Activated CD4-positive, CD25-positive, alpha-beta regulatory T cell treated with anti-CD3 and anti-CD28 coated beads, Interleukin-2, amount 50 U/mL, for 24 hours (primary cell): ENCODE data around the gene SLX4.

Experiments used
- ATAC-seq, 2 donors: fragments of 150-1000 bp; cut with Tn5 transposase; one replicate each; pipeline ENCODE4 v1.10.0; 2021; ENCODE audit warnings: mild to moderate bottlenecking in 1 of 2, moderate library complexity in 1 of 2

The SLX4 gene

DNA sequence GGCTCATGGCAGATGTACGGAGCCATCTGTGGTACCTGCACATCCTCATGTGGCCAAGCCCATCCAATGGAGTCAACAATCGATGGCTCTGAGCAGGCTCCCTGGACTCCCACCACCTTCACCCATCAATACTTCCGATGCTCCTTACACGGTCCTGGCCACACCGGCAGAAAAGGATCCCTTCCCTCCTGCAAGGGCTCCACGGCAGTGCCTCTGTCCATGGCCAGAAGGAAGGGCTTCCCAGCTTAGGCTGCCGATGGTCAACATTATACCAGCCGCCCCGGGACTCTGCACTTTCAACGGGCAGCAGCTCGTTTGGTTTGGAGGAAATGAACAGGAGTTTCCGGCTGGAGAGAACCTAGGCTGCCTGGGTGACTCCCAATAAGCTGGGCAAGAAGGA is 13.2 kb downstream of the SLX4 start:
- ATAC-seq: no peak

DNA sequence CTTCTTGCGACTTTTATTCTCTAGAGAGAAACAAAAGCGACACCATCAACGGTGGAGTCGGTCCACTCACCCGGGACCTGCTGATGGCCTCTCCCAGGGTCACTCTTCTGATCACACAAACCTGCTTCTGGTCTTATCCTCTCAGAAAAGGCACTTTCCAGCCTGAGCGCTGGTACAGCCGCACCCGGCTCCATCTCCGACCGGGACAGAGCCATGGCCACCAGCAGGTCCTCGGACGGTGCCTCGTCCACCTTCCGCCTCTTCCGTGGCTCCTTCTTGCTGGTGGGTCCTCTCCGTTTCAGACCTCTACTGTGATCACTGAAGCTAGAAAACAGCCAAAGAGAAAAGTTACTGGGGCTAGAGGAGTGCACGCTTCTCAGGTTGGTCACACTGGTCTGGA is 13.7 kb downstream of the SLX4 start:
- no peak for ATAC-seq

DNA sequence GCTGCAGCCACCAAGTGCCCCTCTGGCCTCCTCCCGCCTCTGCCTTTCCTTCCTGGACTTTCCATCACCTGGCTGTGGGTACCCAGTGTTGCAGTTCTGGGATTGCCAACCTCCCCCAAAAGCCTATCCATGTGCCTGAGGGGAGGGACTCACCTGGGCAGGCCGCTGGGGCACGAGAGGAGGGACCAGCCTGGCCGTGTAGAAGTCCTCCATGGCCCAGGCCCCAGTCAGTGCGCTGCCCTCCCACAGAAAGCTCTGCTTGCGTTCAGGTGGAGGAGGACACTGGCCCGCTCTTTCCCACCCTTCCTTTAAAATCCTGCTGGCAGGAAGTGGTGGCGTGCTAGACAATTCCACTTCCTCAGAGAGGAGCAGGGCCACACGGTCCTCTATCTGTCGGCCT is 14.2 kb downstream of the SLX4 start:
- no peak for ATAC-seq

DNA sequence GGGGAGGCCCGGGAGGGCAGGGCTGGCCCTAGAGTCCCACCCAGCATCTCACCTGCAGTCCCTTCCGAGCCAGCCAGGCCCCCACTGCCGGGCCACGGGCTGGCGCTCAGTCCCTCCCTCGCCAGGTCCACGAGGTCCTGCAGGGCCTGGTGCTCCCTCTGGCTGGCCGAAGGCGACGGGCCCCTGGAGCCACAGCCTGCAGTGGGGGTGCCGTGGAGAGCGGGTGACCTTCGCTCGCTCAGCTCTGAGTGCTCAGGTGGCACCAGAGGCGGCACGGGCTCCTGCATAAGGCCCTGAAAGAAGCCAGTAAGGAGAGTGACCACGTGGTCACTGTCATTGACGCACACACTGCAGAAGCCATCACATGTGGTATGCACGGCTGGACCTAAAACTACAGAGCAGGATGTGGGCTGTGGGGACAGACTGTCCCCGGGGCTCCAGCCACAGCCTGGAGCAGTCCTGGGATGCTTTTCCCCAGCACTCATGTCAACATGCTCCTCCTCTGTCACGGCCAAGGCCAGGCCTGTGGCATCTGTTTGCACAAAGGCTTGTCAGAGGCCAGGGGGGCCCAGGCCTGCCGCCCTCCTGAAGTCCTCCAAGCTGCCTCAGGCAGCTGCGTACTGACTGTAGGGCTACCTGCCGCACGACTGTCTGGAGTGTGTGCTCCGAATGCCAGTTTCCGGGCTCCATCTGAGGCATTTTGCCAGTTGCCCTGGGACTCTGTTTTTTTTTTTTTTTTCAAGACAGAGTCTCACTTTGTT is 15.1 kb downstream of the SLX4 start:
- no peak for ATAC-seq

DNA sequence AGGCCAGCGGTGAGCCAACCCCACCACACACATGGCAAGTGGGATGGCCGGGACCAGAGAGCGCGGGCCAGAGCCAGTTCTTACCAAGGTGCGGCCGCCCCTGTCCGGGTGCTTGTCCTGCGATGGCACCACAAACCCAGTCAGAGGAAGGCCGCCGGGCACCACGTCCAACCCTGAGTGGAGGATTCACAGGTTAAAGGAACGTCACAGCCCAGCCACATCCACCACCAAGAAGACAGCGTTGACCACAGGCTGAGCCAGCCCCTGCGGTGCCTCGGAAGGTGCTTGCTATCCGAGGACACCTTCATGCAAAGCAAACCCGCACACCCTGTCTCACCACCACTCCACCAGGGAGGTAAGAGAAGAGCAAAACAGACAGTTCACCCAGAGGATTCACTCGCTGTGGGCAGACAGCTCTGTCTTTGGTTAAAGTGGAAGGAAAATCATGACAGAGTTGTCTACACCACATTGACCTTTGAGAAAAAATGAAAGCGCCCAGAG is 15.8 kb downstream of the SLX4 start:
- ATAC-seq: no peak

DNA sequence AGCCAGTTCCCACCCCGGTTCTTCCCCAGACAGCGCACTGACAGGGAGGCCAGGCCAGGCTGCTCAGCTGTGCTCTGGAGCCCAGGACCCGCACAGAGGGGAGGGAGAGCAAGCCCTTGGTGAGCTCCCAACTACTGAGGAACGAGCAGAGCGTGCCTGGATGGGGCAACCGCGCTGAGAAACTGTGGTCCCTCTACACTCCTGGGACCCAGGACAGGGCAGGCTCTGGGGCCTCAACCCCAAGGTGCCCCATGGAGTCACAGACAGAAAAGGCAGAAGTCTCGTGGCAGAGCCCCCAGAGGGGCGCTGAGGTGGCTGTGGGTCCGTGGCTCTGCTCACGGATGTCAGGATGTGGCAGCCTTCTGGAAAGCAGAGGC is 16.3 kb downstream of the SLX4 start:
- no peak for ATAC-seq

DNA sequence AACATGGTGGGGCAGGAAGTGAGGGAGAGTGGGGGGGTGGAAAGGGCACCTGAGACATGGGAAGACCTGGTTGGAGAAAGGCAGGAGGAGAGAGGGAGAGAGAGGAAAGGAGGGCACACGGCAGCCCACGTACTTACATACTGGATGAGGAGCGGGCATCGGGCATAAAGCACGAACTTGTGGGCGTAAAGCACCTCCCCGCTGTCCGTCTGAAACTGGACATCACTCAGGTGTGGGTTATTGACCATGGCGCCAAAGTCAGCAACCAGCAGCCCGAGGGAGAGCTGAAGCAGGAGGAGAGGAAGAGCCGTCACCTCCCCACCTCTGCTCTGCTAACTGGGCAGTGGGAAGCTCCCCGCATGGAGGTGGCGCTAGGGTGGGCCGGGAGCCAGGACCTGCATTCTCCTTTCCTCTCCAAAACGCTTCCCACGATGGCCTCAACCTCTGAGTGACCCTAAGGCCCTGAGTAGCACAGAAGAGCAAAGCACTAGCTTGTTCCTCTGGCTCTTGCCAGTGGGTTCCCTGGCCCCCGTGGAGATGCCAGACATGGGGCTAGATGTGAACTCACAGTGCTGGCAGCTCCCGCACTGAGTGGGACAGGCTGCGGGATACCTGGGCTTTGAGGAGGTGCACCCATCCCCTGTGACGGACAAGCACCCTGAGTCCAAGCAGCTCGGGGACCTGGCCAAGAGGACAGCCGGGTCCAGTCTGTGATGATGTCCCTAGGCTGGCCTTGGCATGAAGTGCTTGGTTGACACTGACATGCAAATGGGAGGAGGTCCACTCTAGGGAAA is 16.9 kb downstream of the SLX4 start:
- ATAC-seq: no peak

DNA sequence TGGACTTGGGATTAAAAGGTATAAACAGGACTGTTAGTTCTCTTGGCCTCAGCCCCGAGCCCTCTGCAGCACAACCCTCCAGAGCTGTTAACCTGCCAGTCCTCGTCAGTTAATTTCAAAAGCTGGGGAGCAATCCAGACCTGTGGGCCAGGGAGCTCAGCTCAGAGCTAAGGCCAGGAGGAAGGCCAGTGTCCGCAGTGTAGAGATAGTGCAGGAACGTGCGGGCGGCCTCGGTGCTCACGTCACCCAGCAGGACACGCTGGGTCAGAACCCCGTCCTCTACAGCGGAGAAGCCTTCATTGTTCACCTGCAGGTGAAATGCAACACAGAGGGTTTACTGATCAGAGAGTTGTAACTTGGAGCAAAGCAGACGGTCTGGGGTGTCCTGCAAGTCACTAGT is 18.8 kb downstream of the SLX4 start:
- ATAC-seq: no peak

DNA sequence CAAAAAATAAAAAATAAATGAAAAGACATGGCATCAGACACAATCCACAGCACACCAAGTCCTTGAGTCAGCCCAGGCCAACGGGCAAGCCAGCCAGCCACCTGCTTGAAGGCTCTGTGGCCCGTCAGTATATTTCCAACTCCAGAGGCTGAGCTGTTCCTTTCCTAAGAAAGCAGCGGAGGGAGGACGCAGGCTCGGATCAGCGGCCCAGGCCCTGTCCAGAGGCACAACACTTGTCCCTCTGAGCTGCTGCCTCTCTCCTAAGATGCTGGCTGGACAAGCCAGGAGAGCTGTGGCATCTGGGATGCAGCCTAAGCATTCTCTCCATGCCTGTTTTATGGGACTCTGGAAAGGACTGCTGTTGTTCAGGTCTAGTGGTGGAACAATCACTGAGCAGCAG is 19.4 kb downstream of the SLX4 start:
- no peak for ATAC-seq

DNA sequence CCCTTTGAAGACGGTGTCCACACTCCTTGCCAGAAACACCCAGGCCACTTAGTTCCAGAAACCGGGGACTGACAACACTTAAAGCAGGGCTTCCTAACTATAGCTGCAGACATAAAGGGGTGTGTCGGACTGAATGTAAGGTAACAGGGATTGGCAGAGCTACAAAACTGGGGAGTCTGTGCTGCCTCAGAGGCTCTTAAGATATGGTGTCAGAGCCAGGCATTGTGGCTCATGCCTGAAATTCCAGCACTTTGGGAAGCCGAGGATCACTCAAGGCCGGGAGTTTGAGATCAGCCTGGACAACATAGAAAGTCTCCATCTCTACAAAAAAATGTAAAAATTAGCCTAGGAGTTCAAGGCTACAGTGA is 20.0 kb downstream of the SLX4 start:
- ATAC-seq: no peak

DNA sequence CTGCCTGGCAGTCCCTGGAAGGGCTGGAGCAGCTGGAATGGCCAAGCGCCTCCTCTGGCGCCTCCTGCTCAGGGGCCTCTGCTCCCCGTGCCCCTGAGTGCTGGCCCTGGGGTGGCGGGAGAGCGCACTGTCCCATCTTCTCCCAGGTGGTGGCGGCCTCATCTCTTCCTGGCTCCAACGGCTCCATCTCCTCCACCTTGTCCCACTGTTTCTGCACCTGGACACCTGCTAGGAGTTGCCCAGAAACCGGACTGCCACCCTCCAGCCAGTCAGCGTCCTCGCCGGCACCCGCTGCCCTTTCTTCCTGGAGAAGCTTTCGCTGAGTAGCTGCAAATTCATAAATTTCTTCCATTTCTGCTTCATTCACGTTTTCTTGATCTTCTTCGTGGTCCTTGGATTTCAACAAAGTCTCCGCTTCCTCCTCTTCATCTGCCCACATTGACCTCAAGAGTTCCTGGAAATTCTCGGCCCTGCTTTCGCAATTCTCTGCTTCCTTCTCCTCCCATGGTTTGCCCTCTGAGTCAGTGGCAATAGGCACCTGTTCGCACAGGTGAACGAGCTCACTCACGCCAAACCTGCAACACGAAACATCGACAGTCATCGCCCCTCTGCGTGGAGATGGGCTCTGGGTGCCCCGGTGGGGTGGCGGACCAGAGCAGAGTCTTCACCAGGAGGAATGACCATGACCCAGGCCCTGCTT is 20.5 kb downstream of the SLX4 start:
- no peak for ATAC-seq

DNA sequence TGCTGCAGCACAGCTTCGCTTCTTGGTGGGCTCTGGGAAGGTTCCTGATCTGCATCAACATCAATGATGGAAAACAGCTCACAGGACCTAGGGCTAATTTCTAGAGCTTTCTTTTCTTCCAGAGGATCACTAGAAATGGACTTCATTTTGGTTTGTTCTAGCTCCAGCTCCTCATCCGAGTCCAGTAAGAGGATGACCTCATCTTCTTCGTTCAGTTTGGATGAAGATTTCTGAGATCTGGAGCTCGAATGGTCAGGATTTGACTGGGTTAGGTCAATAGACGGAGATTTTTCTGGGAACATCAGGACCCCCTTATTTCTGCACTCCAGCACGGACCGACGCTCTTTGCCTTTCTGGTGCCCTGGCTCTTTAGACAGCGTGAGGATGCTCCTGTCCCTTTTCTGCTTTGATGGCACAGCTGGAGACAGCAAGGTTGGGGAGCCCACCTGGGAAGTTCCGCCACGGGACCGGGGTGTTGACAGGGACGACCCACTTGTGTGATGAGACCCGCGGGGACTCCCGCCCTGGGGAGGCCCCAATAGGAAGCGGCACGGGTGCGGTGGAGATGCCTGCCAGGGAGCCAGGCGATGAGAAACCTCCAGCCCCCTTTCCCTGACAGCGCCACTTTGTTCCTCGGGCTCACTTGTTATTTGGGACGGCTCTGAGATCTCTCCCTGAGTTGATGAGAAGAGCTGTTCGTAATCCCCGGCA is 21.3 kb downstream of the SLX4 start:
- no peak for ATAC-seq

DNA sequence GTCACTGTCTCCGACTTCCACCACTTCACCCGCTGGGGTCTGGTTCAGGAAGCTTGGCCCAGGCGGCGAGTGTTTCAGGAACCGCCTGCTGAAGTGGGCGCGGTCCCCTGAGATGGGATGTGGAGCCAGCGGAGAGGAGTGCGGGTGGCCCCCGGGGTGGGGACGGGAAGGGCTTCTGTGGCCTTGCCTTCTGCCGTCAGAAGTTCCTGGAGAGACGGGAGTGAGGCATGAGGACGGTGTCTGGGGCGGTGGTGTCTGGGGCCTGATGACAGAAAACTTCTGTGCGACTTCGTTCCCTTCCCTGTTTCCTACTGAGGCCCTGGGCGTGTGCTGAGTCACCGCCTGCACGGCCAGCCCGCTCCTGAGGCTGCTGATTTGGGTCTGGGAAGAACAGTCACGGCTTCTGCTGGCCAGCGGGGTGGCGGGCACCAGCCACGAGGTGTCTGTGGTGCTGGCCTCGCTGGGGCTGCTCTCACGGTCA is 21.9 kb downstream of the SLX4 start:
- ATAC-seq: no peak

DNA sequence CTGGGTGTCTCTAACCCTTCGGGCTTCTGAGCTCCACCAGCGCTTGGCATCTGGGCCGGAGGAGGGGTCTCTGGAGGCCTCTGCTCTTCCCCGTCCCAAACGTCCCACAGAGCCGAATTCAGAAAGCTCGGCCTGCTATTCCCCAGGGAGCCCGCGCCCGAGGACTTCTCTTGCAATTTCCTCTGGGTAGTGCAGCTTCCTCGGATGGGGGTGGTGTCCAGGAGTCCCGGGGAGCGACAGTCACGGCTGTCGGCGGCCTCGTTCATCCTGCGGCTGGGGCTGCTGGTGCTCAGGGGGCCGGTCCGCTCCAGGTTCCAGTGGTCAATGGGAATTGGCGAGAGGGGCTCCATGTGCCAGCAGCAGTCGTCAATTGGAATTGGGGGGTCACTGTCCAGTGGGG is 22.4 kb downstream of the SLX4 start:
- no peak for ATAC-seq

DNA sequence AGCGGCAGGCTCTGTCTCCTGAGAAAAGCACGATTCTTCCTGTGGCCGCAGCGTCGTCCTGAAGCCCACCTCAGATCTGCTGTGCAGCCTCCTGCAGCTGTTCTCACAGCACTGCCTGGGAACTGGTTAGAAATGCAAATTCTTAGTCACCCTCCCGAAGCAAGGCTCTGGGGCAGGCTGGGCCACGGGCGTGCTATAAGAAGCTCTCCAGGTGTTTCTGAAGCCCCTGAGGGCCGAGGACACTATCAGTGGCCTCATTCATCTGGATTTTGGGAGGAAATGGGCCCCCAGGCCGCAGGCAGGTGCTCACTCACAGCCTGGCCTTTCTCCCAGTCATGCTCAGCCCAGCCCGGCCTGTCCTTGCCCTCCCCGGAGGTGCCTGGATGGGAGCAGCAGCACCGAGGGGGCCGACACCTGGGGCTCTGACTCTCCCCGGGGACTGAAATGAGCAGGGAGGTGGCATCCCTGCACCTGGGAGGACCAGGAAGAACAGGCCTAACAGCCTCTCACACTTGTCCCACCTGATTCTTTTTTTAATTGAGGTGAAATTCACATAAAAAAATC is 23.8 kb downstream of the SLX4 start:
- ATAC-seq: no peak

DNA sequence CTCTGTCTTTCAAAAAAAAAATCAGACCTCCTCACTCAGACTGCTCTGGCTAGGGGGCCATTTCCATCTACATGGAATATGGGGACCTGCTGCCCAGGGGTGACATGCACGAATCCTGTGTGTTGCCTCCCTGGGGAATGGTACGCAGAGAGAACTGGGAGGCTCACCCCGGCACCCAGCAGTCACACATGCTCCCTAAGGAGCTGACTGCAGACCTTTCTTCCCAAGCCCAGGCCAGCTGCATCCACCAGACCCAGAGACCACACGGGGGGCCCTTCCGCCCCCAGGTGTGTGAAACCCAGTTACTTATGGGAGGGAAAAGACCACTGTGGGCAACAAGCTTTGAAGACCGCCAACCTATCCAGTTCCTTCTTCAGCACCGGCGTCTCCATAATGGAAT is 27.0 kb downstream of the SLX4 start:
- ATAC-seq: no peak

DNA sequence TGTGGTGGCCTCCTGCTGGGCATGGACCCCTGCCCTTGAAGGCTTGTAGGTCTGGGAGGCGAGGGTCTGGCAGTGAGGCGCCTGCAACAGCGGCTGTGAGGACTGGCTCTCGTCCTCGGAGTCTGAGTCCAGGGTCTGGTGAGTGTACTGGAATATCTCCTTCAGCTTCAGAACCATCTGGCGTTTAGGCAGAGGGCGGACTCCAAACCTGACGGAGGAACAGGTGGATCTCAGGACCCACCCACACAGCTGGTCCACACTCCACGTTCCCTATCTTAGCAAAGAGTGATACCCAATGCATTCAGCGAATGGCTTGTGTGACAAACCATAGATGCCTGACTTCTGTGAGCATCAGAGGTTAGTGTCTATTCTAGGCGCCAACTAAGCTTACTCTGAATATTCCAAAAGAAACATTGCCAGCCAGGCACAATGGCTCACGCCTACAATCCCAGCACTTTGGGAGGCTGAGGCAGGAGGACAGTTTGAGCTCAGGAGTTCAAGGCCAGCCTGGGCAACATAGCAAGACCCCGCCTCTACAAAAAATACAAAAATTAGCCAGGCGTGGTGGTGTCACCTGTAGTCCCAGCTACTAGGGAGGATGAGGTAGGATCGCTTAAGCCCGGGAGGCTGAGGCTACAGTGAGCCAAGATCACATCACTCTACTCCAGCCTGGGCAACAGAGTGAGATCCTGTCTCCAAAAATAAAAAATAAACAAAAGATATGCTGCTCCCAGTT is 27.9 kb downstream of the SLX4 start:
- no peak for ATAC-seq

DNA sequence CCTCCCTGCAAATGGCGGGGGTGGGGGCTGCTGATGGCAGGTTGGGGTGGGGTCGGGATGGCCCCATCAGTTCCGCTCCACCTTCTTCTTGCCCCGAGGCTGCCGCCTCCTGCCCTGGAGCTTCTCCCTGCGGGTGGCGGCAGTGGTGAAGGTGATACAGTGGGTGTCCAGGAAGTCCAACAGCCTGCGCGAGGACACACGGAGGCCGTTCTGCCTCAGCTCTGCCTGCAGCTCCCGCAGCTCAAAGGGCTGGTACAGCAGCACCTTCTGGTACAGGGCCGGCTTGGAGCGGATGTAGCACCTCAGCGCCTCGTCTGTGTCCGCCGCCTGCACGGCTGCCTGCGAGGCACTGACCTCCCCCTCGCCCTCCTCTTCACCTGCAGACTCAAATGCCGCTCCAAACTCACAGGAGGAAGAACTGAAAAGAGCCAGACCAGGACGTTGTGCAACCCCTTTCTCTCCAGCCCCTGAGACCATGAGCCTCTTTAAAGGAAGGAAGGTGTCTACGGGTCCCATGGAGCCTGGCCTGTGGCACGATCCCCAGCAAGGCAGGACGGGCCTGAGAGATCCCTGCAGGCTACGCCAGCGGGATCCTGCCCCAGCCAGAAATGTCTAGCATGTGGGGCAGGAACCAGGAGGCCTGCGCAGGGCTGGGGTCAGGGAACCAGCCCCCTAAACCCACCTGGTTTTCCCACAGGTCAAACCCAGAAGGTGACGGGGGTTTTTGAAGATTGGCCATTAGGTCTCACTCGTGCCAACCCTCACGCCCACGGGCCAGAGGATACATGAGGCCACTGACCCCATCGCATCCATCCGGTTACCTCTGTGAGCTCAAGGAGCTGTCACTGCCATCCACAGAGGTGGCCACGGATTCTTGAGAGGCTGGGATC is 28.9 kb downstream of the SLX4 start:
- no peak for ATAC-seq

DNA sequence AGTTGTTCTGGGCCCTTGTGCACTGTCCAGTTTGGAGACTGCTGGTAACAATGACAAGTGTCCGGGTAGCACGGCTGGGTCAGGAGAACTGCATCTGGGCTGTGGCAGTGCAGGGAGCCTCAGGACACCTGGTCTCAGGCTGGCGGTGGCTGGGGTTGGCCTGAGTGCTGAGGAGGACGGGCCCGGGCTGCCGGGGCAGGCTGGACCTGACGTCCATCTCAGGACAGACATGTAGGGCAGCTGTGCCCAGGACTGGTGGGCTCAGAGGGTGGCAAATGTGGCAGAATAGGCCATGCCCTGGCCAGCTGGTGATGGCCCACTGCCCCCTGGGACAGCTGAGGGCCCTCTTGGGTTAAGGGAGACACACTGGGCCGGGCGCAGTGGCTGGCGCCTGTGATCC is 30.0 kb downstream of the SLX4 start:
- no peak for ATAC-seq

DNA sequence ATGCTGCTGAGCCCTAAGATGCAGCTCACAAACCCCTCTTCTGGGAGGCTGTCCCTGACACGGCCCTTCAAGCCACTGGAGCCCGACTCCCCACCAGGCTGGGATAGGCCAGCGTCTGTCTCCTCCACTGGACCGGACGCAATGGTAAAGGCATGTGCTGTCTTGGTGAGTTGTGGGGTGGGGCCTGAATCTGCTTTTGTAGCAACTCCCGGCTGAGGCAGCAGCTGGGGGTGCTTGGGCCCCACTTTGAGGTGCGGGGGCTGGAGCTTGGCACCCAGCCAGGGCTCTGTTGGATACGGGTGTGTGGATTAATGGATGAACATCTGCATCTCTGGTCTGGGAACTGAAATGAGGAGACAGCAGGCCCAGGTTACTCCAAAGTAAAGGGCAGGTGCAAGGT is 30.7 kb downstream of the SLX4 start:
- no peak for ATAC-seq

DNA sequence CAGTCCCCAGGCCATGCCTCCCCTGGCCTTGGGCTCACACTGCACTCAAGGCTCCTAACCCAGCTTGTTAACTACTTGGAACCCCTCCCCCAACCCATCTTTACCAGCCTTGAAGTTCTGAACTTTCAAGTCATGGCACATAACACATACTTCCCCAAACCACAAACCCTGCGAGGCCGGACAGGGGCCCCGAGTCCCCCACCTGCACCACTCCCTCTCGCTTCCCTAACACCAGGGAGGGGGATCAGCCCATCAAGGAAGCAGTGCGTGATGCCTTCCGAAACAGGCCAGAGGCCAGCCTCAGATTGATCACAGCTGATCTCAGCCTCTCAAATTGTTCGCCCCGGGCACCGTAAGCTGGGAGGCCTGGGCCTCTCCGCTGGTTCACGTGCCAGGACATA is 31.2 kb downstream of the SLX4 start:
- no peak for ATAC-seq
